NCI-H446 treated with DMSO at 0.1 percent for 48 hours (cell line): Measurements from ENCODE around the gene DIP2B.

Source experiments
- DNase-seq: peaks from one replicate; lab custom pipeline; 2025; lab: John Stamatoyannopoulos, UW

Gene DIP2B

DNA sequence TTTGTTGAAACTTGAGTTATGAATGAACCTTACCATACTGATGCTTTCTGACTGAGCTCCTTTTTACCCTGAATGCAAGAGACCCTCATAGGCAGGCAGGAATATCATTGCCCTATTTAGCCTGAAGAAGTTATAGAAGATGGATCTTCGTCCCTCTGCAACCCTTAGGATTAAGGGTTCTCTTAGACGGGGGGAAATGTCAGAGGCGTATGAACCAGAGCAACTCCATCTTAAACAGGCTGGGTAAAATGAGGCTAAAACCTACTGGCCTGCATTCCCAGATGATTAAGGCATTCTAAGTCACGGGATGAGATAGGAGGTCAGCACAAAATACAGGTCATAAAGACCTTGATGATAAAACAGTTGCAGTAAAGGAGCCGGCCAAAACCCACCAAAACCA is 266.6 kb downstream of the DIP2B start:
- no peak for DNase-seq

DNA sequence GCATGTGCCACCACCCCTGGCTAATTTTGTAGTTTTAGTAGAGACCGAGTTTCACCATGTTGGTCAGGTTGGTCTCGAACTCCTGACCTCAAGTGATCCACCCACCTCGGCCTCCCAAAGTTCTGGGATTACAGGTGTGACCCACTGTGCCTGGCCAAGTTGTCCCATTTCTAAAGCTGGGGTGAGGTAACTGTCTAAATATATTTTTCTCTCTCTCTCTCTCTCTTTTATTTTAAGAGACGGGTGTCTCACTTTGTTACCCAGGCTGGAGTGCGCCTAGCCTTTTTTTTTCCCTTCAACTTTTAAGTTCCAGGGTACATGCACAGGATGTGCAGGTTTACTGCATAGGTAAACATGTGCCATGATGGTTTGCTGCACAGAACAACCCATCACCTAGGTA is 267.7 kb downstream of the DIP2B start:
- DNase-seq: no peak

DNA sequence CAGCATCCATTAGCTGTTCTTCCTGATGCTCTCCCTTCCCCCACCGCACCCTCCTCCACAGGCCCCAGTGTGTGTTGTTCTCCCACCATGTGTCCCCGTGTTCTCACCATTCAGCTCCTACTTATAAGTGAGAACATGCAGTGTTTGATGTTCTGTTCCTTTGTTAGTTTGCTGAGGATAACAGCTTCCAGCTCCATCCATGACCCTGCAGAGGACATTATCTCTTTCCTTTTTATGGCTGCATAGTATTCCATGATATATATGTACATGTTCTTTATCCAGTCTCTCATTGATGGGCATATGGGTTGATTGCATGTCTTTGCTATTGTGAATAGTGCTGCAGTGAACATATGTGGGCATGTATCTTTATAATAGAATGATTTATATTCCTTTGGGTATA is 268.1 kb downstream of the DIP2B start:
- DNase-seq: no peak

DNA sequence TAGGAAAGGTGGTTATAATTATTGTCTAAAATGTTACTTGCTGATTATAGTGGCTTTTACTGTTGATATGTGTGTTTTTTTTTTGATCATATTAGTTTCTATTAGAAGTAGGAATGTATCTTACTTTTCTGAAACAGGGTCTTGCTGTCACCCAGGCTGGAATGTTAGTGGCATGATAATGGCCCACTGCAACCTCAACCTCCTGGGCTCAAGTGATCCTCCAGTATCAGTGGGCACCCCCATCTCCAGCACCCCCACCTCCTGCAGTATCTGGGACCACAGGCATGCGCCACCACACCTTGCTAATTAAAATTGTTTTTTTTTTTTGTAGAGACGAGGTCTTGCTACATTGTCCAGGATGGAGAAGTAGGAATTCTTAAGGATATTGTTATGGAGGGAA is 270.5 kb downstream of the DIP2B start:
- no peak for DNase-seq

DNA sequence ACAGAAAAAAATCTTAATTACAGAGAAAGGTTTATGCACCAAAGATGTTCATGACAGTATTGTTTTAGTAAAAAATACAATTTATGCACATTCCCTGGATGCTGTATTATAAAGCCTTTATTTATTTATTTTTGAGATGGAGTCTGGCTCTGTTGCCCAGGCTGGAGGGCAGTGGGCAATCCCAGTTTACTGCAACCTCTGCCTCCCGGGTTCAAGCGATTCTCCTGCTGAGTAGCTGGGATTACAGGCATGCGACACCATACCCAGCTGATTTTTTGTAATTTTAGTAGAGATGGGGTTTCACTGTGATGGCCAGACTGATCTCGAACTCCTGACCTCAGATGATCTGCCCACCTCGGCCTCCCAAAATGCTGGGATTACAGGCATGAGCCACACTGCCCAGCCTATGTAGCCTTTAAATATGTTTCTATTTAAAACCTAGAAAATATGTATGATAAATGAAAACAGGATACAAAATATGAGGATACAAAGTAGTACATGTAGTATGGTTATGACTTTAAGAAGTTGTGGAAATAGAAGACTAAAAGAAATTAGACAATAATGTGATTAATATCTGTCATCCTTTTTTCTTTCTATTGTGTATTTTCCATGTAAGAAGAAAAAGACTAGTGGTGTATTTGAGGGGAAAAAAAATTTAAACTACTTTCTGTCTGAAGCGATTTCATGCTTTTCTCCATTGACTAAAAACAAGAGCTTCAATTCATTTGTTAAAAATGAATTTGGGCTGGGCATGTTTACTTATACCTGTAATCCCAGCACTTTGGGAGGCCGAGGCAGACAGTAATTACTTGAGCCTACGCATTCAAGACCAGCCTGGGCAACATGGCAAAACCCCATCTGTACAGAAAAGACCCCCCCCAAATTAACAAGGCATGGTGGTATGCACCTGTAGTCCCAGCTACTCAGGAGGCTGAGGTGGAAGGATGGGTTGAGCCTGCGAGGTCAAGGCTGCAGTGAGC is 272.3 kb downstream of the DIP2B start:
- no peak for DNase-seq

DNA sequence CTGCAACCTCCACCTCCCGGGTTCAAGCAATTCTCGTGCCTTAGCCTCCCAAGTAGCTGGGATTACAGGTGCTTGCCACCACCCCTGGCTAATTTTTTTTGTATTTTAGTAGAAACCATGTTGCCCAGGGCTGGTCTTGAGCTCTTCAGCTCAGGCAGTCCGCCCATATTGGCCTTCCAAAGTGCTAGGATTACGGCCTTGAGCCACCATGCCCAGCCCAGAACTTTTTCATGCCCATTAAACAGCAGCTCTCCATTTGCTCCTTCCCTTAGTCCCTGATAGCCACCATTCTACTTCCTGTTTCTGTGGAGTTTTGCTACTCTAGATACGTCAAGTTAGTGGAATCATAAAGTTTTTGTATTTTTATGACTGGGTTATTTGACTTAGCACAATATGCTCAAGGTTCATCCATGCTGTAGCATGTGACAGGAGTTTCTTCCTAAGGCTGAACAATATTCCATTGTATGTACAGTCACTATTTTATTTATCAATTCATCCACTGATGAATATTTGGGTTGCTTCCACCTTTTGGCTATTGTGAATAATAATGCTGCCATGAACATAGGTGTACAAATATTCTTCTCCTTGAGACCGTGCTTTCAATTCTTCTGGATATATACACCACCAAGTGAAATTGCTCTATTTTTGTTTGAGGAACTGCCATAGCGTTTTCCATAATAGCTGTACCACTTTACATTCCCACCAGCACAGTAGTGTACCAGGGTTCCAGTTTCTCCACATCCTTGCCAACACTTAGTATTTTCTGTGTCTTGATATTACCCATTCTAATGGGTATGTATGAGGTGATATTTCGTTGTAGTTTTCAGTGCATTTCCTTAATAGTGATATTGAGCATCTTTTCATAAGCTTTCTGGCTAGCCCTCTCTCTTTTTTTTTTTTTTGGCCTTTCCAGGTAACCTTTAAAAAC is 274.1 kb downstream of the DIP2B start:
- DNase-seq: no peak

DNA sequence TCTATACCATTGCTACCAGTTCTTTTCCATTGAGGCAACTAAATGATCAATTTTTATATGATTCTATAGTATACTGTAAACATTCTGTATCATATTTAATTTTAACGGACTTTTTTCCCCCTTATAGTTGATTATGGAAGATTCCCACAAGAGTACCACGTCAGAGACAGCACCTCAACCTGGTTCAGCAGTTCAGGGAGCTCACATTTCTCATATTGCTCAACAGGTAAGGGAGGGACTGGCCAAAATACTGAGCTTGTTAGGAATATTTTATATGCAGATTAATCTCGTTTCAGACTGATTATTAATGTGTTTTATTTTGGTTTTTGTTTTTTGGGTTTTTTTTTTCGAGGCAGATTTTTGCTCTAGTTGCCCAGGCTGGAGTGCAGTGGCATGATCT is 275.2 kb downstream of the DIP2B start:
- DNase-seq: no peak

DNA sequence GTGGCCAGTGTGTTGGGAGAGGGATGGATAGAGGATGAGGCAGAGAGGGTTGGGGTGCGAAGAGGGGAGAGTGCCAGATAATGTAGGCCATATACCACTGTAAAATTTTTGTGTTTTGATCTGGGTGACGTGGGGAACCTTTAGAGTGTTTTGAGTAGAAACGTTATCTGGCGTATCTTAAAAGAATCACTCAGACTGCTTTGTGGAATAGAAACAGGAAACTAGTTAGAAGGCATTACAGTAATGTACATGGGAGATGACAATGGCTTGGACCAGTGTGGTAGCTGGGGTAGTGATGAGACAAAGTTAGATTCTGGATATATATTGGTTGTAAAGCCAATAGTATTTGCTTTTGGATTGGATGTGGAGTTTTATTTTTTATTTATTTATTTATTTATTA is 279.7 kb downstream of the DIP2B start:
- DNase-seq: no peak

DNA sequence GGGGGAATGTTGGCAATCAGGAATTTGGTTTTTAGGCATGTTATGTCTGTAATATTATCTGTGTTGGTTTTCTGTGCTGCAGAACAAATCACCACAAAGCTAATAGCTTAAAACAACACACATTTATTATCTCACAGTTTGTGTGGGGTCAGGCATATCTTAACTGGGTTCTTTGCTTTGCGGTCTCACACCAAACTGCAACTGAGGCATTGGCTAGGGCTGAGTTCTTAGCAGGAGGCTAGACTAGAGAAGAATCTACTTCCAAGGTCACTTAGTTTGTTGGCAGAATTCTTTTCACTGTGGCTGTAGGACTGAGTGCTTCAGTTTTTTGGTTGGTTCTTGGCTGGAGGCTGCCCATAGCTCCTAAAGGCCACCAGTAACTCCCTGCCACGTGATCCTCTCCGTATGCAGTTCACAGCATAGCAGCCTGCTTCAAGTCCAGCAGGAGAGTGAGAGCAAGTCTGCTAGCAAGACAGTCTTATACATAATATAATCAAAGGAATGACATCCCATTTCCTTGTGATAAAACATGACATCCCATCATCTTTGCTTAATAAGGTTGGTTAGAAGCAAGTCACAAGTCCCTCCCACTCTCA is 280.7 kb downstream of the DIP2B start:
- DNase-seq: no peak

DNA sequence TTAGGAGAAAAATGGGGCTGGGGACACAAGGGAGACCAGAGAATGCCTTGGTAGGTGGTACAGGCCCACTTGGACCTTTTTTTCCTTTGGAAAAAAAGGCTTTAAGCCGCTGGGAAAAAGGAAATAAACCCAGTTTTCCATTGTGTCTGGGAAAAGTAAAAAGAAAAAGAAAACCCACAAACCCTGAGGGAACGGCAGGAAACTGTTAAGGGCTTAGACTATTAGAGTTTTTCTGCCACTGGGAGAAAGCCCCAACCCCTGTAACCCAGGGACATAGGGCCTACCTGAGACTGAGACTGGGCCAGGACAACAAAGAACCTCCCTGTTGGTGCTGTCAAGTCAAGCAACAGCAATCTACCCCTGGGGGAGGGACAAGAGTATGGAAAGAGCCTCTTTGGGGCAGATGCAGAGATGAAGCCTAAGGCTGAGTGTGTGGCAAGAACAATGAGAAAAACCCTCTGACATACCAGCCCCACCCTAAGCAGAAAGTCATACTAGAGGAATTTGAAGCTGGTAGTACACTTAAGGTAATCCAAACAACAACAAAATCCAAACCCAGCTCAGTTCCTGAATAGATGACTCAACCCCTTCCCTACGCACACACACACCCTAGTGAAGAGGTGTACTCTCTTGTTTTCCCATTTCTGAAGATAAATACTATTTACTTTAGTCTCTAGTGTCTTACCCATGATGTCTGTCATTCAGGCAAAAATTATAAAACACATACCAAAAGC is 281.9 kb downstream of the DIP2B start:
- no peak for DNase-seq

DNA sequence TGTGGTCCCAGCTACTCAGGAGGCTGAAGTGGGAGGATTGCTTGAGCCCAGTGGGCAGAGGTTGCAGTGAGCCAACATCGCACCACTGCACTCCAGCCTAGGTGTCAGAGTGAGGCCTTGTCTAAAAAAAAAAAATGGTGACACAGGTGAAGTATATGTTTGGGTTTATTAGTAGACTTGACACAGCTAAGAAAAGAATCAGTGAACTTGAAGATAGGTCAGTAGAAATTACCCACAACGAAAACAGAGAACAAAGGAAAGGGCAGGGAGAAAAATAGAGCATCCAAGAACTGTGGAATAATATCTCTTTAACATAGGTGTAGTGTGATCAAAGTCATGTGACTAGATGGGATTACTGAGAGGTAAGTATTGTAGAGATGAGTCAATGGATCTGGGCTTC is 282.8 kb downstream of the DIP2B start:
- DNase-seq: no peak

DNA sequence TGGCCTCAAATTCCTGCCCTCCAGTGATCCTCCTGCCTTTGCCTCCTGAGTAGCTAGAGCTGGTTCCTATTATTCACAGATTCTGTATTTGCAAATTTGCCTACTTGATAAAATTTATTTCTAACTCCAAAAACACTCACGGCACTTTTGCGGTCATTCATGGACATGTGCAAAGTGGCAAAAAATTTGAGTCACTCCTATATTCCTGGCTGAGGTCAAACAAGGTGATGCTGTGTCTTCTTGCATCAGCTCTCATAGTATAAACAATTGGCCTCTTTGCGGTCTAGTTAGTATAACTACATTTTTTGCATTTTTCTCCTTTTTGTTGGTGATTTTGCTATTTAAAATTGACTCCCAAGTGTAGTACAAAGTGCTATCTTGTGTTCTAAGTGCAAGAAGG is 283.8 kb downstream of the DIP2B start:
- no peak for DNase-seq

DNA sequence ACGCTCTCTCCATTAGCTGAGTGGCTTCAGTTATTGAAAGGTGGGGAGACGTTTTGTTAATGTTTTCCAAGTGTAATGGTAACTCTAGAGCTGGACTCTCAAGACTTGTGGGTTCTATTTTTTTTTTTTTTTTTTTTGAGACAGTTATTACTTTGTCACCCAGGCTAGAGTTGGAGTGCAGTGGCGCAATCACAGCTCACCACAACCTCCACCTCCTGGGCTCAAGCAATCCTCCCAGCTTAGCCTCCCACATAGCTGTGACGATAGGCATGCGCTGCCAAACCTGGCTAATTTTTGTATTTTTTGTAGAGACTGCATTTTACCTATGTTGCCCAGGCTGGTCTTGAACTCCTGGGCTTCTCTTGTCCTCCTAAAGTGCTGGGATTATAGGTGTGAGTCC is 285.3 kb downstream of the DIP2B start:
- no peak for DNase-seq
